H1 (cell line): ENCODE data around the gene ELMO3. TPM values are rescaled to one million over a fixed set of nuclear protein-coding genes. Genes with fewer than 3 reads are reported as not detected.

Experiments
- CTCF ChIA-PET: fragments of 300-600 bp; sonication (Branson Sonifier 250); formaldehyde crosslinking; loops from one replicate; lab custom pipeline; 2021; ENCODE audit not compliant: partially characterized antibody; lab: Charles Lee
- POLR2A ChIA-PET: fragments of 300-600 bp; sonication (Branson Sonifier 250); formaldehyde crosslinking; loops from one replicate; lab custom pipeline; 2021; ENCODE audit warnings: inconsistent platforms; ENCODE audit not compliant: partially characterized antibody; lab: Charles Lee
- DNase-seq, 2 experiments: peaks; one replicate each; pipeline versions ENCODE4 v3.0.0 to v3.0.0-alpha.2; 2010 to 2022; ENCODE audit warnings: low spot score in 2 of 2, low read depth in 1 of 2, mixed read lengths in 1 of 2
- FAIRE-seq: peaks from 2 replicates; lab custom pipeline; 2011; peaks lifted over from hg19 to GRCh38; lab: Jason Lieb, UNC
- H2AFZ ChIP-seq: 2 replicates; pipeline ENCODE4 v1.8.1; 2012; ENCODE audit warnings: low read length, inconsistent platforms
- H2AK5ac ChIP-seq: 2 replicates; pipeline ENCODE4 v1.6.1; 2013; ENCODE audit warnings: low read depth, low read length
- H2BK120ac ChIP-seq: replicated peaks from 2 replicates; pipeline ENCODE3; 2013; ENCODE audit warnings: low read depth, low read length, inconsistent platforms
- H2BK12ac ChIP-seq: 2 replicates; pipeline ENCODE4 v1.6.1; 2013; ENCODE audit warnings: low read depth, low read length
- H2BK15ac ChIP-seq: 2 replicates; pipeline ENCODE4 v1.6.1; 2013; ENCODE audit warnings: low read length
- H2BK20ac ChIP-seq: 2 replicates; pipeline ENCODE4 v1.6.1; 2013; ENCODE audit warnings: low read length
- H2BK5ac ChIP-seq: 2 replicates; pipeline ENCODE4 v1.6.1; 2013; ENCODE audit warnings: low read depth, low read length
- H3K14ac ChIP-seq: 2 replicates; pipeline ENCODE4 v1.6.1; 2013; ENCODE audit warnings: inconsistent platforms; ENCODE audit not compliant: insufficient read length
- H3K18ac ChIP-seq: 2 replicates; pipeline ENCODE4 v1.6.1; 2013; ENCODE audit warnings: low read length; ENCODE audit errors: extremely low read depth
- H3K23ac ChIP-seq: 2 replicates; pipeline ENCODE4 v1.6.1; 2013; ENCODE audit warnings: inconsistent platforms; ENCODE audit not compliant: insufficient read length
- H3K23me2 ChIP-seq: 2 replicates; pipeline ENCODE4 v1.6.1; 2013; ENCODE audit warnings: low read depth, low read length
- H3K27ac ChIP-seq: 2 replicates; pipeline ENCODE4 v1.6.1; 2011; ENCODE audit warnings: low read depth, low read length, inconsistent platforms
- H3K27me3 ChIP-seq, 4 experiments: replicated peaks in 1 of 4; 1 replicate in 1 of 4; 2 replicates in 3 of 4; pipeline versions ENCODE4 v1.6.1 to v1.8.1; 2011 to 2013; ENCODE audit warnings: low read length in 3 of 4, mild to moderate bottlenecking in 3 of 4, inconsistent platforms in 2 of 4, mixed read lengths in 2 of 4, moderate library complexity in 1 of 4; ENCODE audit not compliant: control insufficient read depth in 3 of 4, insufficient read depth in 3 of 4; ENCODE audit errors: extremely low read depth in 1 of 4
- H3K36me3 ChIP-seq, 4 experiments: 2 replicates each; pipeline versions ENCODE4 v1.6.1 to v1.8.1; 2011 to 2013; ENCODE audit warnings: mild to moderate bottlenecking in 4 of 4, low read length in 3 of 4, moderate library complexity in 2 of 4, control low read depth in 1 of 4, inconsistent platforms in 1 of 4; ENCODE audit not compliant: insufficient read depth in 4 of 4, control insufficient read depth in 2 of 4
- H3K4ac ChIP-seq: replicated peaks from 2 replicates; pipeline ENCODE3; 2013; ENCODE audit warnings: low read length, low read depth, mixed read lengths, inconsistent platforms; ENCODE audit not compliant: insufficient read length
- H3K4me1 ChIP-seq, 4 experiments: replicated peaks in 1 of 4; 1 replicate in 1 of 4; 2 replicates in 3 of 4; pipeline versions ENCODE4 v1.6.1 to v1.8.1; 2011 to 2013; ENCODE audit warnings: low read length in 3 of 4, inconsistent platforms in 2 of 4, mixed read lengths in 1 of 4; ENCODE audit not compliant: insufficient read depth in 4 of 4, control insufficient read depth in 3 of 4
- H3K4me2 ChIP-seq, 2 experiments: 2 replicates each; pipeline versions ENCODE4 v1.6.1 to v1.8.1; 2011 to 2013; ENCODE audit warnings: low read depth in 2 of 2, low read length in 2 of 2, control low read depth in 1 of 2, inconsistent platforms in 1 of 2, mild to moderate bottlenecking in 1 of 2; ENCODE audit not compliant: insufficient read depth in 1 of 2
- H3K4me3 ChIP-seq, 4 experiments: fragments of 200-600, 300-600 bp in 1 of 4; sonication (generic), shearing (Covaris generic), sonication (Bioruptor Twin) in 1 of 4; 2 replicates each; pipeline versions ENCODE4 v1.5.1 to v1.8.1; 2011 to 2016; ENCODE audit warnings: low read length in 4 of 4, low read depth in 3 of 4, control low read depth in 2 of 4, inconsistent platforms in 2 of 4, mild to moderate bottlenecking in 2 of 4, mixed read lengths in 1 of 4, moderate library complexity in 1 of 4; ENCODE audit not compliant: insufficient read depth in 2 of 4; ENCODE audit errors: extremely low read depth in 1 of 4
- H3K56ac ChIP-seq: replicated peaks from 2 replicates; pipeline ENCODE3; 2013; ENCODE audit warnings: low read depth, mild to moderate bottlenecking, mixed read lengths, low read length, inconsistent platforms; ENCODE audit not compliant: insufficient read length
- H3K79me1 ChIP-seq: 2 replicates; pipeline ENCODE4 v1.6.1; 2013; ENCODE audit warnings: low read depth, low read length, control low read depth
- H3K79me2 ChIP-seq, 2 experiments: 2 replicates each; pipeline versions ENCODE4 v1.6.1 to v1.8.1; 2012 to 2013; ENCODE audit warnings: low read length in 2 of 2, mild to moderate bottlenecking in 2 of 2, inconsistent platforms in 1 of 2; ENCODE audit not compliant: insufficient read depth in 2 of 2, control insufficient read depth in 1 of 2
- H3K9ac ChIP-seq, 4 experiments: replicated peaks in 1 of 4; 1 replicate in 1 of 4; 2 replicates in 3 of 4; pipeline versions ENCODE4 v1.6.1 to v1.8.1; 2011 to 2013; ENCODE audit warnings: low read depth in 3 of 4, low read length in 3 of 4, control low read depth in 2 of 4, mild to moderate bottlenecking in 2 of 4, moderate library complexity in 2 of 4, inconsistent platforms in 1 of 4; ENCODE audit errors: extremely low read depth in 1 of 4
- H3K9me3 ChIP-seq, 2 experiments: 2 replicates each; pipeline versions ENCODE4 v1.6.1 to v1.8.1; 2012 to 2013; ENCODE audit warnings: mild to moderate bottlenecking in 2 of 2, moderate library complexity in 2 of 2, control low read depth in 1 of 2, inconsistent platforms in 1 of 2, low read depth in 1 of 2, low read length in 1 of 2, mixed read lengths in 1 of 2; ENCODE audit not compliant: insufficient read depth in 2 of 2
- H4K20me1 ChIP-seq, 2 experiments: replicated peaks in 1 of 2; 2 replicates each; pipeline versions ENCODE3 to v1.8.1; 2011 to 2013; ENCODE audit warnings: inconsistent platforms in 2 of 2, low read length in 2 of 2, mild to moderate bottlenecking in 1 of 2; ENCODE audit not compliant: insufficient read depth in 2 of 2, control insufficient read depth in 1 of 2
- H4K5ac ChIP-seq: 2 replicates; pipeline ENCODE4 v1.6.1; 2013; ENCODE audit warnings: low read length, low read depth, mixed read lengths, inconsistent platforms; ENCODE audit not compliant: insufficient read length
- H4K8ac ChIP-seq: 2 replicates; pipeline ENCODE4 v1.8.0; 2013; ENCODE audit warnings: mild to moderate bottlenecking, moderate library complexity, low read length, inconsistent platforms; ENCODE audit not compliant: insufficient read depth; ENCODE audit errors: extremely low read depth
- H4K91ac ChIP-seq: replicated peaks from 2 replicates; pipeline ENCODE3; 2013; ENCODE audit warnings: low read length, mixed read lengths, inconsistent platforms; ENCODE audit not compliant: insufficient read length
- ASH2L ChIP-seq: fragments of 200-600, 300-600 bp; sonication (generic); IDR thresholded peaks from one replicate; pipeline ENCODE4 v1.7.1; 2017; ENCODE audit warnings: low read length
- BRCA1 ChIP-seq: IDR thresholded peaks from 2 replicates; pipeline ENCODE4 v1.6.1; 2012; ENCODE audit warnings: low read depth, low read length, improper control_type of control experiment
- CREB1 ChIP-seq: IDR thresholded peaks from 2 replicates; pipeline ENCODE4 v1.6.1; 2012; ENCODE audit warnings: inconsistent platforms
- HDAC6 ChIP-seq: IDR thresholded peaks from one replicate; pipeline ENCODE4 v1.7.1; 2012; ENCODE audit warnings: low read depth, mild to moderate bottlenecking, inconsistent platforms, low read length, moderate library complexity
- KDM5A ChIP-seq: fragments of 200-600 bp; IDR thresholded peaks from 2 replicates; pipeline ENCODE4 v1.7.1; 2012; ENCODE audit warnings: mild to moderate bottlenecking, low read length, inconsistent platforms, mixed read lengths
- RBBP5 ChIP-seq: IDR thresholded peaks from 2 replicates; pipeline ENCODE4 v1.7.1; 2012; ENCODE audit warnings: low read depth, mild to moderate bottlenecking, inconsistent platforms, low read length, moderate library complexity, borderline replicate concordance
- RXRA ChIP-seq: IDR thresholded peaks from 2 replicates; pipeline ENCODE4 v1.6.1; 2011; ENCODE audit warnings: low read depth, mild to moderate bottlenecking, low read length, moderate library complexity; ENCODE audit not compliant: insufficient read depth
- SIX5 ChIP-seq: IDR thresholded peaks from 2 replicates; pipeline ENCODE4 v1.6.1; 2011; ENCODE audit warnings: mild to moderate bottlenecking, low read depth, low read length
- SUZ12 ChIP-seq: fragments of 200-600 bp; sonication (generic); IDR thresholded peaks from 2 replicates; pipeline ENCODE4 v1.6.1; 2012; ENCODE audit warnings: mild to moderate bottlenecking, inconsistent platforms, low read length, moderate library complexity, mixed read lengths
- WGBS, 2 experiments: shearing (Covaris generic) in 1 of 2; methylation state at CpG; one replicate each; pipeline versions ENCODE4 v1.1.6 to v1.1.7; 2013 to 2015; ENCODE audit warnings: low lambda C conversion rate in 2 of 2, mixed read lengths in 2 of 2, inconsistent platforms in 1 of 2, low coverage in 1 of 2, missing lambda C conversion rate in 1 of 2; ENCODE audit not compliant: insufficient replicate concordance in 2 of 2, insufficient coverage in 1 of 2, insufficient read length in 1 of 2; ENCODE audit errors: extremely low coverage in 1 of 2, missing lambda C conversion rate in 1 of 2; 5-methylcytosine and 5-hydroxymethylcytosine counted together
- polyA plus RNA-seq, 7 experiments: library from polyadenylated mRNA; depleted of rRNA in 3 of 7; stranded (reverse) in 5 of 7; unstranded in 2 of 7; fragments of >200 nt in 5 of 7; fragments of 200-250 nt in 2 of 7; gene quantifications; 1 replicate in 5 of 7; 2 replicates in 1 of 7; 4 replicates in 1 of 7; pipeline versions ENCODE4 v1.2.1 to v1.2.3, GENCODE V29; 2011 to 2013; ENCODE audit warnings: missing spikeins in 2 of 7, mixed read lengths in 2 of 7
- total RNA-seq: library from RNA; stranded (reverse); fragmentation: NEBNext Ultra II Directional; extraction: Animal tissue kit (Norgen Biotek cat#: 25700); gene quantifications from 2 replicates; pipeline ENCODE4 v1.2.1, GENCODE V29; 2021

The ELMO3 gene
- total and polyA plus RNA-seq, 2 of the 8 experiments (the other 6 are each of a cell fraction or from before 2014, with no cell fraction given) = 9.6 to 10.9 TPM

DNA sequence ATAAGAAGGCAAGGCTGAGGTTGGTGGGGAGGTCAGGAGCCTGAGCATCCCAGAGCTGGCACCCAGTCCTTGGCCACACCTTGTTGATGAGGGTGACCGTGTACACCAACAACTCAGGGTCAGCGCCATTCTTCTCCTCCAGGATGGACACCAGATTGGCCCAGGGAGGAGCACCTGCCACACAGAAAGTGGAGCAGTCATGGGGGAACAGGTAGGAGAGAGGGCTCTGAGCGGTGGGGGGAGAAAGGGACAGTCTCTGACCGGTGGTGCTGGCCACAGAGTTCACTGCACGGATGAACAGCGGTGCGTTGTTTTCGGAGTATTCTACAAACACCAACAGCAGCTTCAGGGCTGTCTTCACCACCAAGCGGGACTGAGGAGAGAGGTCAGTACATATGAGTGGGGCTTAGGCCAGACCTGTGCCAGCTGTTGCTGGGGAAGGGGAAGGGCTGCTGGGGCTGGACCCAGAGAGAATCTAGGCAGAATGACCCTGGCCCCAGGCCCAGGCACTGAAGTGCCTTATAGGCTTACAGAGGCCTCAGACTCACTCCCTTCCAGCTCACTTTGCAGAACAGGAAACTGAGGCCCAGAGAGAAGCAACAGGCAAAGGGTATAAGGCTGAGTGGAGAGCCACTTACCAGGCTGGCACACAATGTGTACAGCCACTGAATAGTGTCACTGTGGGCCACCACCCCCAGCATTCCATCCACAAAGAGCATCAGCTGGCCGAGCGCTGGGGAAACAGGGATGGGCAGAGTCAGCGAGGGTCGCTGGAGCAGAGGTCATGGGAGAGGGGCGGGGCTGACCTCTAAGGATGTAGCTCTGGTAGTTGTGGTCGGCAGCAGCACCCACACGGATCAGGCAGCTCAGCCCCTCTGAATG, 38.7 kb downstream of the ELMO3 start:
- Histone ChIP-seq H2AK5ac (no peak overlapping the region), H2BK20ac (no peak overlapping the region), H2BK12ac (no peak overlapping the region), H3K9me3 (no peaks in the 10 kb centered on the region), H3K79me2 (no peaks in the 10 kb centered on the region), H3K4me1 (peaks cover 3 to 8% (median 7%) of the 10 kb centered on the region in 4 experiments; a peak in 6 of 7 replicates), H3K4ac (no peak overlapping the region), H3K27ac (no peak overlapping the region), H2BK120ac (no peak overlapping the region), H3K23ac (no peak overlapping the region), H2AFZ (no peak overlapping the region), H3K27me3 (no peaks in the 10 kb centered on the region), H2BK5ac (peak overlapping the region; percentile 66; the same call in 1 of the 2 replicates), H3K9ac (no peak overlapping the region; a peak in 1 of 7 replicates), H4K5ac (no peak overlapping the region), H3K4me2 (no peak overlapping the region), H3K18ac (no peak overlapping the region), H3K4me3 (no peak overlapping the region), H3K56ac (no peak overlapping the region), H4K91ac (no peak overlapping the region), H2BK15ac (no peak overlapping the region), H3K79me1 (peaks cover 14% of the 10 kb centered on the region), H3K14ac (no peak overlapping the region), H3K23me2 (no peaks in the 10 kb centered on the region), H4K20me1 (peaks cover 0 to 9% of the 10 kb centered on the region in 2 experiments), H4K8ac (no peak overlapping the region), H3K36me3 (peaks cover 5 to 21% (median 13%) of the 10 kb centered on the region in 4 experiments; a peak in 5 of 8 replicates)
- 95% methylated on average over 16 of the region's 16 CpGs; no CpG with 5 or more reads in 1 of the 2 experiments for WGBS, 2 experiments
- TF ChIP-seq HDAC6 = no peak
- TF ChIP-seq ASH2L = no peak
- no peak for TF ChIP-seq RXRA
- TF ChIP-seq SIX5 = no peak
- no peak for TF ChIP-seq RBBP5
- TF ChIP-seq BRCA1 = no peak
- TF ChIP-seq SUZ12 = no peak
- TF ChIP-seq KDM5A = no peak
- no peak for TF ChIP-seq CREB1
- no peak for FAIRE-seq
- POLR2A ChIA-PET = interaction anchor here (0.8 to 11.2 kb wide), 7 partner anchors 9 to 190 kb away, joined by 3 to 111 read pairs (median 4); partner anchors contain the start of genes FHOD1, SLC9A5 and TMEM208
- CTCF ChIA-PET = interaction anchor here (0.6 to 4.6 kb wide), 11 partner anchors 9 to 586 kb away, joined by 3 to 23 read pairs (median 4); partner anchors contain the start of genes ELMO3, KCTD19, LRRC36 and NOL3
- DNase-seq = no peak
